SU-DHL-6 (cell line): ENCODE results near the gene SERPINA12.

Experiments
- EZH2phosphoT487 ChIP-seq: fragments of 200-600 bp; sonication (generic), shearing (Covaris generic); conservative IDR thresholded peaks from 2 replicates; pipeline ENCODE4 v1.6.1; 2018; ENCODE audit warnings: mild to moderate bottlenecking, antibody characterized with exemption, low read length, moderate library complexity, mixed read lengths
- TF ChIP-seq, protein P1 (sequence below): fragments of 200-600 bp; sonication (generic); IDR thresholded peaks from one replicate; pipeline ENCODE4 v1.5.1; 2017; ENCODE audit warnings: antibody characterized with exemption, mild to moderate bottlenecking, low read length, moderate library complexity; ENCODE audit not compliant: insufficient read depth, poor library complexity, severe bottlenecking

- TF ChIP-seq, protein P1, sequence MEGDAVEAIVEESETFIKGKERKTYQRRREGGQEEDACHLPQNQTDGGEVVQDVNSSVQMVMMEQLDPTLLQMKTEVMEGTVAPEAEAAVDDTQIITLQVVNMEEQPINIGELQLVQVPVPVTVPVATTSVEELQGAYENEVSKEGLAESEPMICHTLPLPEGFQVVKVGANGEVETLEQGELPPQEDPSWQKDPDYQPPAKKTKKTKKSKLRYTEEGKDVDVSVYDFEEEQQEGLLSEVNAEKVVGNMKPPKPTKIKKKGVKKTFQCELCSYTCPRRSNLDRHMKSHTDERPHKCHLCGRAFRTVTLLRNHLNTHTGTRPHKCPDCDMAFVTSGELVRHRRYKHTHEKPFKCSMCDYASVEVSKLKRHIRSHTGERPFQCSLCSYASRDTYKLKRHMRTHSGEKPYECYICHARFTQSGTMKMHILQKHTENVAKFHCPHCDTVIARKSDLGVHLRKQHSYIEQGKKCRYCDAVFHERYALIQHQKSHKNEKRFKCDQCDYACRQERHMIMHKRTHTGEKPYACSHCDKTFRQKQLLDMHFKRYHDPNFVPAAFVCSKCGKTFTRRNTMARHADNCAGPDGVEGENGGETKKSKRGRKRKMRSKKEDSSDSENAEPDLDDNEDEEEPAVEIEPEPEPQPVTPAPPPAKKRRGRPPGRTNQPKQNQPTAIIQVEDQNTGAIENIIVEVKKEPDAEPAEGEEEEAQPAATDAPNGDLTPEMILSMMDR = no peak
- TF ChIP-seq EZH2phosphoT487 = no peak
These were observed 38.2 kb downstream of the SERPINA12 start for GRCh38 chr14:94471045-94471444.
